Measurements from ENCODE around the gene NCOA5. TPM values are rescaled to one million over a fixed set of nuclear protein-coding genes. Genes with fewer than 3 reads are reported as not detected.

The NCOA5 gene
- total and polyA plus RNA-seq, 9 of the 15 experiments (the other 6 are each of a cell fraction or from before 2014, with no cell fraction given): 3.9 to 22.8 (median 13.8) TPM

GRCh38 chr20:46089167-46089416 lies 670 bp downstream of the NCOA5 start (continued):
- TF ChIP-seq, protein P1, sequence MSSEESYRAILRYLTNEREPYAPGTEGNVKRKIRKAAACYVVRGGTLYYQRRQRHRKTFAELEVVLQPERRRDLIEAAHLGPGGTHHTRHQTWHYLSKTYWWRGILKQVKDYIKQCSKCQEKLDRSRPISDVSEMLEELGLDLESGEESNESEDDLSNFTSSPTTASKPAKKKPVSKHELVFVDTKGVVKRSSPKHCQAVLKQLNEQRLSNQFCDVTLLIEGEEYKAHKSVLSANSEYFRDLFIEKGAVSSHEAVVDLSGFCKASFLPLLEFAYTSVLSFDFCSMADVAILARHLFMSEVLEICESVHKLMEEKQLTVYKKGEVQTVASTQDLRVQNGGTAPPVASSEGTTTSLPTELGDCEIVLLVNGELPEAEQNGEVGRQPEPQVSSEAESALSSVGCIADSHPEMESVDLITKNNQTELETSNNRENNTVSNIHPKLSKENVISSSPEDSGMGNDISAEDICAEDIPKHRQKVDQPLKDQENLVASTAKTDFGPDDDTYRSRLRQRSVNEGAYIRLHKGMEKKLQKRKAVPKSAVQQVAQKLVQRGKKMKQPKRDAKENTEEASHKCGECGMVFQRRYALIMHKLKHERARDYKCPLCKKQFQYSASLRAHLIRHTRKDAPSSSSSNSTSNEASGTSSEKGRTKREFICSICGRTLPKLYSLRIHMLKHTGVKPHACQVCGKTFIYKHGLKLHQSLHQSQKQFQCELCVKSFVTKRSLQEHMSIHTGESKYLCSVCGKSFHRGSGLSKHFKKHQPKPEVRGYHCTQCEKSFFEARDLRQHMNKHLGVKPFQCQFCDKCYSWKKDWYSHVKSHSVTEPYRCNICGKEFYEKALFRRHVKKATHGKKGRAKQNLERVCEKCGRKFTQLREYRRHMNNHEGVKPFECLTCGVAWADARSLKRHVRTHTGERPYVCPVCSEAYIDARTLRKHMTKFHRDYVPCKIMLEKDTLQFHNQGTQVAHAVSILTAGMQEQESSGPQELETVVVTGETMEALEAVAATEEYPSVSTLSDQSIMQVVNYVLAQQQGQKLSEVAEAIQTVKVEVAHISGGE (CRISPR knock-in tag; IDR thresholded peaks at IDR 0.05): peak in 2 of 3 experiments; percentile 20 to 49; a peak in 3 of 6 replicates
- no peak for TF ChIP-seq NFE2 (IDR thresholded peaks at IDR 0.05; ENCODE audit: low read depth)
- peak; percentile 52; the same call in 1 of the 2 replicates for TF ChIP-seq SAFB (IDR thresholded peaks at IDR 0.05; ENCODE audit: borderline replicate concordance, low read depth, low read length)
- 0 out of 2 replicates have a peak, but pooled peaks have one; percentile 14 for TF ChIP-seq RREB1 (CRISPR knock-in tag; IDR thresholded peaks at IDR 0.05)
- no peak for TF ChIP-seq NUFIP1 (IDR thresholded peaks at IDR 0.05; ENCODE audit: partially characterized antibody)
- peak; percentile 13; the same call in 1 of the 2 replicates for TF ChIP-seq CREB1 (IDR thresholded peaks at IDR 0.05)
- TF ChIP-seq CREB1 (CRISPR knock-in tag; IDR thresholded peaks at IDR 0.05): no peak
- peak in 1 of 2 experiments; percentile 69; a peak in 1 of 4 replicates for TF ChIP-seq HDAC1 (IDR thresholded peaks at IDR 0.05)
- 0 out of 2 replicates have a peak, but pooled peaks have one; percentile 28 for TF ChIP-seq TOE1 (IDR thresholded peaks at IDR 0.05; ENCODE audit: borderline replicate concordance)
- TF ChIP-seq TOE1 (CRISPR knock-in tag; IDR thresholded peaks at IDR 0.05; ENCODE audit: borderline replicate concordance, low read depth): no peak
- TF ChIP-seq MBD2 (IDR thresholded peaks at IDR 0.05; ENCODE audit: borderline replicate concordance, low read depth): no peak
- TF ChIP-seq RBBP5 (IDR thresholded peaks at IDR 0.05; ENCODE audit: borderline replicate concordance, insufficient read depth, low read length, poor library complexity, severe bottlenecking): peak; percentile 86
- TF ChIP-seq ELF2 (CRISPR knock-in tag; IDR thresholded peaks at IDR 0.05): no peak
- TF ChIP-seq, protein P2, sequence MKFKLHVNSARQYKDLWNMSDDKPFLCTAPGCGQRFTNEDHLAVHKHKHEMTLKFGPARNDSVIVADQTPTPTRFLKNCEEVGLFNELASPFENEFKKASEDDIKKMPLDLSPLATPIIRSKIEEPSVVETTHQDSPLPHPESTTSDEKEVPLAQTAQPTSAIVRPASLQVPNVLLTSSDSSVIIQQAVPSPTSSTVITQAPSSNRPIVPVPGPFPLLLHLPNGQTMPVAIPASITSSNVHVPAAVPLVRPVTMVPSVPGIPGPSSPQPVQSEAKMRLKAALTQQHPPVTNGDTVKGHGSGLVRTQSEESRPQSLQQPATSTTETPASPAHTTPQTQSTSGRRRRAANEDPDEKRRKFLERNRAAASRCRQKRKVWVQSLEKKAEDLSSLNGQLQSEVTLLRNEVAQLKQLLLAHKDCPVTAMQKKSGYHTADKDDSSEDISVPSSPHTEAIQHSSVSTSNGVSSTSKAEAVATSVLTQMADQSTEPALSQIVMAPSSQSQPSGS (CRISPR knock-in tag; IDR thresholded peaks at IDR 0.05): 0 out of 2 replicates have a peak, but pooled peaks have one; percentile 15
- no peak for TF ChIP-seq ATF6 (CRISPR knock-in tag; IDR thresholded peaks at IDR 0.05)
